Activated T-helper 1 cell treated with anti-CD3 and anti-CD28 coated beads, Interleukin-12 subunit alpha, Interleukin-12 subunit beta, Interleukin-2, Interleukin-4 antibody, amounts not matched to agents 30 ng/mL and 10 ng/mL and 1 ng/mL, durations not matched to agents 14 hours and 24 hours and 36 hours (primary cell): ENCODE data around the gene ZCWPW1. TPM values are rescaled to one million over a fixed set of nuclear protein-coding genes. Genes with fewer than 3 reads are reported as not detected.
"Not testable (repeated sequence)": the region's sequence is repeated elsewhere in the genome, so short reads cannot be mapped to it uniquely, and the experiment has no call there.

Experiments
- DNase-seq: peaks from one replicate; pipeline ENCODE4 v3.0.0; 2021; ENCODE audit warnings: low spot score
- H3K27ac Mint-ChIP-seq: one replicate; pipeline ENCODE4 v1.8.0; 2021; ENCODE audit warnings: mild to moderate bottlenecking, mixed read lengths
- H3K27me3 Mint-ChIP-seq: one replicate; pipeline ENCODE4 v1.8.0; 2022; ENCODE audit warnings: mild to moderate bottlenecking, moderate library complexity, mixed read lengths; ENCODE audit not compliant: insufficient read depth
- H3K36me3 Mint-ChIP-seq: one replicate; pipeline ENCODE4 v1.8.0; 2021; ENCODE audit warnings: low read depth, mixed read lengths
- H3K4me1 Mint-ChIP-seq: one replicate; pipeline ENCODE4 v1.8.0; 2021; ENCODE audit warnings: low read depth, mixed read lengths
- H3K4me3 Mint-ChIP-seq: one replicate; pipeline ENCODE4 v1.8.0; 2021; ENCODE audit warnings: mild to moderate bottlenecking, moderate library complexity, mixed read lengths
- H3K9me3 Mint-ChIP-seq: one replicate; pipeline ENCODE4 v1.8.0; 2021; ENCODE audit warnings: mixed read lengths
- intact Hi-C: fragments of 100-400 bp; cut with micrococcal nuclease; formaldehyde crosslinking; loops from one replicate; pipeline ENCODE4 v1.15.1; 2024
- total RNA-seq: library from RNA; stranded (reverse); gene quantifications from 2 replicates; pipeline ENCODE4 v1.2.3, GENCODE V29; 2022

ZCWPW1 gene
- total RNA-seq, 1 donor from 2014 or later = 2.0 TPM

GRCh38 chr7:100382234-100382853 lies 46.2 kb downstream of the ZCWPW1 start:
- H3K36me3 Mint-ChIP-seq, DNase-seq, H3K9me3 Mint-ChIP-seq, H3K27ac Mint-ChIP-seq, H3K4me1 Mint-ChIP-seq, H3K27me3 Mint-ChIP-seq, H3K4me3 Mint-ChIP-seq, intact Hi-C loops: not testable (repeated sequence)

- DNase-seq, H3K4me1 Mint-ChIP-seq, H3K4me3 Mint-ChIP-seq, H3K36me3 Mint-ChIP-seq, H3K27ac Mint-ChIP-seq, H3K9me3 Mint-ChIP-seq, intact Hi-C loops, H3K27me3 Mint-ChIP-seq: not testable (repeated sequence)
These were observed 46.8 kb downstream of the ZCWPW1 start for GRCh38 chr7:100381531-100382233.

GRCh38 chr7:100380196-100380595 lies 48.3 kb downstream of the ZCWPW1 start:
- H3K27me3 Mint-ChIP-seq = peaks cover 7% of the 10 kb centered on the region
- no peak for DNase-seq
- peaks cover 2% of the 10 kb centered on the region for H3K36me3 Mint-ChIP-seq
- intact Hi-C loops = no loop called here
- H3K4me1 Mint-ChIP-seq = peaks cover 5% of the 10 kb centered on the region
- no peak overlapping the region for H3K4me3 Mint-ChIP-seq
- H3K27ac Mint-ChIP-seq = no peak overlapping the region
- H3K9me3 Mint-ChIP-seq = no peaks in the 10 kb centered on the region

GRCh38 chr7:100378114-100378755 lies 50.3 kb downstream of the ZCWPW1 start:
- no peak overlapping the region for H3K27ac Mint-ChIP-seq
- H3K36me3 Mint-ChIP-seq = peaks cover 4% of the 10 kb centered on the region
- H3K4me3 Mint-ChIP-seq = no peak overlapping the region
- H3K27me3 Mint-ChIP-seq = no peaks in the 10 kb centered on the region
- H3K9me3 Mint-ChIP-seq = no peaks in the 10 kb centered on the region
- no peak for DNase-seq
- intact Hi-C loops = no loop called here
- H3K4me1 Mint-ChIP-seq = peaks cover 10% of the 10 kb centered on the region

GRCh38 chr7:100376066-100376465 lies 52.4 kb downstream of the ZCWPW1 start:
- Mint-ChIP-seq H3K27me3 (no peaks in the 10 kb centered on the region), H3K27ac (no peak overlapping the region), H3K4me1 (peaks cover 24% of the 10 kb centered on the region), H3K9me3 (no peaks in the 10 kb centered on the region), H3K4me3 (no peak overlapping the region), H3K36me3 (peaks cover 4% of the 10 kb centered on the region)
- DNase-seq = no peak
- intact Hi-C loops = no loop called here

- H3K27me3 Mint-ChIP-seq = no peaks in the 10 kb centered on the region
- DNase-seq = no peak
- H3K9me3 Mint-ChIP-seq = no peaks in the 10 kb centered on the region
- H3K27ac Mint-ChIP-seq = no peak overlapping the region
- peaks cover 4% of the 10 kb centered on the region for H3K36me3 Mint-ChIP-seq
- no peak overlapping the region for H3K4me3 Mint-ChIP-seq
- intact Hi-C loops = no loop called here
- H3K4me1 Mint-ChIP-seq = peaks cover 26% of the 10 kb centered on the region
These were observed 53.9 kb downstream of the ZCWPW1 start for GRCh38 chr7:100374601-100375000.

GRCh38 chr7:100373870-100374598 lies 54.5 kb downstream of the ZCWPW1 start:
- not testable (repeated sequence) for DNase-seq, H3K36me3 Mint-ChIP-seq, H3K27ac Mint-ChIP-seq, H3K4me3 Mint-ChIP-seq, H3K9me3 Mint-ChIP-seq, H3K27me3 Mint-ChIP-seq
- intact Hi-C loops = loop anchor here (2.0 kb wide), 1 partner anchor 33 kb away; no protein-coding TSS in a partner anchor
- peaks cover 26% of the 10 kb centered on the region for H3K4me1 Mint-ChIP-seq

- Mint-ChIP-seq H3K4me3 (no peak within 1 kb of the TSS), H3K4me1 (peaks cover 26% of the 10 kb centered on the region), H3K36me3 (peaks cover 3% of the 10 kb centered on the region), H3K9me3 (no peaks in the 10 kb centered on the region), H3K27ac (peak within 1 kb of the TSS; percentile 71), H3K27me3 (no peaks in the 10 kb centered on the region)
- no peak for DNase-seq
- intact Hi-C loops = loop anchor here (2.0 kb wide), 1 partner anchor 33 kb away; no protein-coding TSS in a partner anchor
These were observed 55.2 kb downstream of the ZCWPW1 start, which contains the start of gene PILRA for GRCh38 chr7:100373261-100373831. TSS of gene PILRA (plus strand) at chr7:100373487. CDS start at chr7:100373657, 170 bp downstream.

- no peaks in the 10 kb centered on the region for H3K9me3 Mint-ChIP-seq
- H3K27me3 Mint-ChIP-seq = no peaks in the 10 kb centered on the region
- peaks cover 2% of the 10 kb centered on the region for H3K36me3 Mint-ChIP-seq
- H3K4me1 Mint-ChIP-seq = peaks cover 27% of the 10 kb centered on the region
- intact Hi-C loops = loop anchor here (2.0 kb wide), 1 partner anchor 34 kb away; no protein-coding TSS in a partner anchor
- no peak for DNase-seq
- peak overlapping the region; percentile 71 for H3K27ac Mint-ChIP-seq
- H3K4me3 Mint-ChIP-seq = no peak overlapping the region
These were observed 55.8 kb downstream of the ZCWPW1 start for GRCh38 chr7:100372694-100373093.

- H3K4me1 Mint-ChIP-seq = peaks cover 31% of the 10 kb centered on the region
- no peaks in the 10 kb centered on the region for H3K9me3 Mint-ChIP-seq
- H3K36me3 Mint-ChIP-seq = peaks cover 2% of the 10 kb centered on the region
- H3K27me3 Mint-ChIP-seq = no peaks in the 10 kb centered on the region
- H3K4me3 Mint-ChIP-seq = no peak overlapping the region
- peak overlapping the region; percentile 71 for H3K27ac Mint-ChIP-seq
- no peak for DNase-seq
- intact Hi-C loops = loop anchor here (2.0 kb wide), 1 partner anchor 35 kb away; no protein-coding TSS in a partner anchor
These were observed 56.2 kb downstream of the ZCWPW1 start for GRCh38 chr7:100372256-100372655.

- no peak for DNase-seq
- Mint-ChIP-seq H3K36me3 (peaks cover 4% of the 10 kb centered on the region), H3K4me3 (no peak overlapping the region), H3K27me3 (no peaks in the 10 kb centered on the region), H3K9me3 (no peaks in the 10 kb centered on the region), H3K4me1 (peaks cover 33% of the 10 kb centered on the region), H3K27ac (no peak overlapping the region)
- intact Hi-C loops = loop anchor here (2.0 kb wide), 1 partner anchor 35 kb away; no protein-coding TSS in a partner anchor
These were observed 56.8 kb downstream of the ZCWPW1 start for GRCh38 chr7:100371561-100372171.

- Mint-ChIP-seq H3K36me3 (peaks cover 12% of the 10 kb centered on the region), H3K4me1 (peaks cover 41% of the 10 kb centered on the region), H3K4me3 (no peak overlapping the region), H3K27me3 (no peaks in the 10 kb centered on the region), H3K9me3 (no peaks in the 10 kb centered on the region), H3K27ac (peak overlapping the region; percentile 70)
- intact Hi-C loops = no loop called here
- DNase-seq = no peak
These were observed 57.8 kb downstream of the ZCWPW1 start for GRCh38 chr7:100370746-100371145.
